Left renal pelvis (tissue), 4 donors: ENCODE results near the gene GPR37L1. TPM values are rescaled to one million over a fixed set of nuclear protein-coding genes. Genes with fewer than 3 reads are reported as not detected.

Source experiments
- DNase-seq, 4 donors: peaks; one replicate each; pipeline ENCODE4 v3.0.0-alpha.2; 2013; ENCODE audit warnings: low read depth in 4 of 4, low spot score in 3 of 4
- polyA plus RNA-seq, 4 donors: library from polyadenylated mRNA; unstranded; fragments of 120-200 nt; gene quantifications; one replicate each; pipeline ENCODE4 v1.2.1, GENCODE V29; 2013; ENCODE audit not compliant: insufficient read length in 4 of 4

GPR37L1 gene
- polyA plus RNA-seq, 4 donors: 0.07 to 0.16 (median 0.07) TPM

GRCh38 chr1:202154148-202154765 lies 31.5 kb downstream of the GPR37L1 start:
- no peak for DNase-seq

GRCh38 chr1:202154766-202155477 lies 32.2 kb downstream of the GPR37L1 start:
- DNase-seq: peak in 1 of 4 donors; percentile 72

GRCh38 chr1:202155478-202156021 lies 32.8 kb downstream of the GPR37L1 start:
- DNase-seq: no peak

- DNase-seq: no peak
Observed at GRCh38 chr1:202156590-202156989, 33.9 kb downstream of the GPR37L1 start.

- DNase-seq: no peak
Observed at GRCh38 chr1:202157945-202158344, 35.2 kb downstream of the GPR37L1 start.

GRCh38 chr1:202158810-202159533 lies 36.3 kb downstream of the GPR37L1 start:
- no peak for DNase-seq

- DNase-seq: no peak
Observed at GRCh38 chr1:202159534-202160371, 37.0 kb downstream of the GPR37L1 start.

GRCh38 chr1:202160377-202160940 lies 37.7 kb downstream of the GPR37L1 start, which contains the start of gene PTPN7:
PTPN7 (minus strand) TSS chr1:202160602; CDS start chr1:202159402, 1,200 bp downstream.
- no peak for DNase-seq

GRCh38 chr1:202161151-202162046 lies 38.7 kb downstream of the GPR37L1 start:
- DNase-seq: no peak

- no peak for DNase-seq
Observed at GRCh38 chr1:202162047-202162417, 39.3 kb downstream of the GPR37L1 start.

- no peak for DNase-seq
Observed at GRCh38 chr1:202162418-202163280, 39.9 kb downstream of the GPR37L1 start.

GRCh38 chr1:202163281-202164270 lies 40.9 kb downstream of the GPR37L1 start:
- DNase-seq: no peak

- DNase-seq: no peak
Observed at GRCh38 chr1:202164271-202165037, 41.7 kb downstream of the GPR37L1 start.

GRCh38 chr1:202165267-202165941 lies 42.7 kb downstream of the GPR37L1 start:
- no peak for DNase-seq

GRCh38 chr1:202165942-202166843 lies 43.5 kb downstream of the GPR37L1 start:
- no peak for DNase-seq
